GM12878 (cell line): ENCODE results near the gene LSM3. TPM values are rescaled to one million over a fixed set of nuclear protein-coding genes. Genes with fewer than 3 reads are reported as not detected.

ENCODE experiments used
- ATAC-seq: fragments of 200-7000 bp; cut with Tn5 transposase; 3 replicates; pipeline ENCODE4 v1.9.1; 2020; ENCODE audit warnings: mild to moderate bottlenecking, moderate library complexity
- BruUV-seq: library from RNA; stranded (reverse); fragments of 400-500 nt; replicated peaks from 2 replicates; lab custom pipeline; 2021; lab: Mats Ljungman, UMichigan
- CTCF ChIA-PET: fragments of 300-600 bp; sonication (Branson Sonifier 250); formaldehyde crosslinking; extraction: SDS; loops from one replicate; lab custom pipeline; 2021; ENCODE audit warnings: inconsistent platforms; lab: Yijun Ruan, JAX
- POLR2A ChIA-PET: fragments of 350-600 bp; formaldehyde crosslinking; extraction: SDS; loops from one replicate; lab custom pipeline; 2021; ENCODE audit warnings: inconsistent platforms; lab: Charles Lee
- RAD21 ChIA-PET: fragments of 300-600 bp; sonication (Branson Sonifier 250); formaldehyde crosslinking; loops from one replicate; lab custom pipeline; 2023; ENCODE audit warnings: antibody characterized with exemption; ENCODE audit not compliant: unreplicated experiment; lab: Charles Lee
- SMC1A ChIA-PET: fragments of 300-600 bp; sonication (Branson Sonifier 250); formaldehyde crosslinking; loops from one replicate; lab custom pipeline; 2023; ENCODE audit not compliant: unreplicated experiment, uncharacterized antibody; lab: Charles Lee
- DNase-seq: peaks from one replicate; pipeline ENCODE4 v3.0.0-alpha.2; 2011; ENCODE audit warnings: low read depth, low spot score
- FAIRE-seq: peaks from 3 replicates; lab custom pipeline; 2011; peaks lifted over from hg19 to GRCh38; lab: Jason Lieb, UNC
- H2AFZ ChIP-seq: 2 replicates; pipeline ENCODE4 v1.6.0; 2011; ENCODE audit warnings: low read depth, low read length, control low read depth; ENCODE audit not compliant: control insufficient read depth
- H3K27ac ChIP-seq: 2 replicates; pipeline ENCODE4 v1.5.1; 2011; ENCODE audit warnings: control low read depth; ENCODE audit not compliant: control insufficient read depth, insufficient read depth
- H3K27me3 ChIP-seq, 2 experiments: replicated peaks in 1 of 2; 2 replicates each; pipeline versions ENCODE4 v1.6.0 to v1.6.1; 2011; ENCODE audit warnings: low read length in 1 of 2; ENCODE audit not compliant: control insufficient read depth in 2 of 2, insufficient read depth in 2 of 2
- H3K36me3 ChIP-seq, 2 experiments: 2 replicates each; pipeline ENCODE4 v1.5.1; 2011; ENCODE audit warnings: low read length in 1 of 2; ENCODE audit not compliant: control insufficient read depth in 2 of 2, insufficient read depth in 2 of 2
- H3K4me1 ChIP-seq: 2 replicates; pipeline ENCODE4 v1.6.1; 2011; ENCODE audit warnings: mild to moderate bottlenecking, low read length, moderate library complexity, mixed read lengths; ENCODE audit not compliant: control insufficient read depth, insufficient read depth
- H3K4me2 ChIP-seq: 2 replicates; pipeline ENCODE4 v1.6.0; 2011; ENCODE audit warnings: control low read depth; ENCODE audit not compliant: control insufficient read depth, insufficient read depth
- H3K4me3 ChIP-seq: fragments of 200-600 bp; sonication (generic); 2 replicates; pipeline ENCODE4 v1.5.1; 2016
- H3K79me2 ChIP-seq: 2 replicates; pipeline ENCODE4 v1.6.0; 2011; ENCODE audit warnings: low read length; ENCODE audit not compliant: control insufficient read depth, insufficient read depth
- H3K9ac ChIP-seq: 2 replicates; pipeline ENCODE4 v1.8.0; 2011; ENCODE audit warnings: low read length, control low read depth, mixed read lengths; ENCODE audit not compliant: control insufficient read depth, insufficient read depth
- H3K9me3 ChIP-seq: replicated peaks from 3 replicates; pipeline ENCODE4 v1.5.1; 2011; ENCODE audit warnings: mild to moderate bottlenecking, low read length; ENCODE audit not compliant: control insufficient read depth, insufficient read depth
- H4K20me1 ChIP-seq: 2 replicates; pipeline ENCODE4 v1.6.0; 2011; ENCODE audit not compliant: control insufficient read depth, insufficient read depth
- BCL11A ChIP-seq: IDR thresholded peaks from 2 replicates; pipeline ENCODE4 v1.6.1; 2011; ENCODE audit warnings: low read depth, low read length
- BRCA1 ChIP-seq: IDR thresholded peaks from 2 replicates; pipeline ENCODE4 v1.6.1; 2011; ENCODE audit warnings: low read depth, low read length, improper control_type of control experiment
- CEBPB ChIP-seq, 2 experiments: fragments of 150-350 bp in 1 of 2; IDR thresholded peaks; 2 replicates each; pipeline ENCODE4 v1.6.1; 2012 to 2014; ENCODE audit warnings: low read depth in 2 of 2, low read length in 2 of 2, borderline replicate concordance in 1 of 2, inconsistent platforms in 1 of 2
- GATAD2B ChIP-seq: fragments of 450-650 bp; conservative IDR thresholded peaks from 2 replicates; pipeline ENCODE4 v1.6.1; 2017; ENCODE audit warnings: low read depth, mild to moderate bottlenecking, moderate library complexity
- HCFC1 ChIP-seq: fragments of 150-350 bp; IDR thresholded peaks from 2 replicates; pipeline ENCODE4 v1.6.1; 2014; ENCODE audit warnings: low read length
- HDAC6 ChIP-seq: fragments of 200-600 bp; sonication (generic); IDR thresholded peaks from one replicate; pipeline ENCODE4 v1.8.0; 2017; ENCODE audit warnings: antibody characterized with exemption; ENCODE audit not compliant: unreplicated experiment
- IRF4 ChIP-seq: IDR thresholded peaks from 2 replicates; pipeline ENCODE4 v1.6.1; 2011; ENCODE audit warnings: low read depth, low read length
- POU2F2 ChIP-seq: IDR thresholded peaks from 3 replicates; pipeline ENCODE4 v1.6.1; 2011; ENCODE audit warnings: low read depth, mild to moderate bottlenecking, low read length, borderline replicate concordance
- SP1 ChIP-seq: IDR thresholded peaks from one replicate; pipeline ENCODE4 v1.6.1; 2011; ENCODE audit warnings: low read depth, low read length
- SREBF2 ChIP-seq: IDR thresholded peaks from 2 replicates; pipeline ENCODE4 v1.6.1; 2012; ENCODE audit warnings: mild to moderate bottlenecking, low read length
- TBL1XR1 ChIP-seq: IDR thresholded peaks from 2 replicates; pipeline ENCODE4 v1.6.1; 2012; ENCODE audit warnings: low read depth, low read length, improper control_type of control experiment
- ZNF384 ChIP-seq: IDR thresholded peaks from 2 replicates; pipeline ENCODE4 v1.6.1; 2012; ENCODE audit warnings: low read depth, mild to moderate bottlenecking, low read length, improper control_type of control experiment, borderline replicate concordance
- ZSCAN29 ChIP-seq: fragments of 450-650 bp; IDR thresholded peaks from 2 replicates; pipeline ENCODE4 v1.6.1; 2017; ENCODE audit warnings: mild to moderate bottlenecking, moderate library complexity
- WGBS: methylation state at CpG from one replicate; pipeline ENCODE4 v1.1.6; 2016; ENCODE audit warnings: low lambda C conversion rate; ENCODE audit not compliant: insufficient replicate concordance, insufficient coverage; ENCODE audit errors: missing lambda C conversion rate; 5-methylcytosine and 5-hydroxymethylcytosine counted together
- in situ Hi-C: fragments of 300-500 bp; cut with MboI; formaldehyde crosslinking; loops from 9 replicates; pipeline ENCODE4 v1.14.3; 2018; ENCODE audit warnings: mixed read lengths
- intact Hi-C: fragments of 100-400 bp; cut with micrococcal nuclease; formaldehyde crosslinking; loops from one replicate; pipeline ENCODE4 v1.14.2; 2022; ENCODE audit not compliant: unreplicated experiment
- polyA plus RNA-seq, 11 experiments: library from polyadenylated mRNA; depleted of rRNA in 4 of 11; unstranded in 6 of 11; stranded (reverse) in 5 of 11; fragments of >200 nt; fragmentation: Nextera tagmentation in 4 of 11; fragmentation: Illumina TruSeq in 1 of 11; extraction: Ambion mirVana in 4 of 11; extraction: Trizol in 1 of 11; gene quantifications; 1 replicate in 1 of 11; 2 replicates in 10 of 11; pipeline versions ENCODE4 v1.2.1 to v1.2.3, GENCODE V29; 2011 to 2016; ENCODE audit warnings: inconsistent platforms in 2 of 11, missing spikeins in 2 of 11, low read depth in 1 of 11
- total RNA-seq, 4 experiments: library from RNA; depleted of rRNA in 3 of 4; stranded (reverse); fragments of >200 nt in 3 of 4; fragmentation: Illumina TruSeq in 1 of 4; extraction: Trizol in 1 of 4; gene quantifications; 2 replicates each; pipeline versions ENCODE4 v1.2.1 to v1.2.3, GENCODE V29; 2013 to 2021
- TF ChIP-seq, protein P1 (sequence below): fragments of 450-650 bp; IDR thresholded peaks from 2 replicates; pipeline ENCODE4 v1.6.1; 2017; ENCODE audit warnings: antibody characterized with exemption, mild to moderate bottlenecking, moderate library complexity

Gene LSM3
- total and polyA plus RNA-seq, 10 of the 15 experiments (the other 5 are each of a cell fraction or from before 2014, with no cell fraction given): 15.5 to 111 (median 29.1) TPM

DNA sequence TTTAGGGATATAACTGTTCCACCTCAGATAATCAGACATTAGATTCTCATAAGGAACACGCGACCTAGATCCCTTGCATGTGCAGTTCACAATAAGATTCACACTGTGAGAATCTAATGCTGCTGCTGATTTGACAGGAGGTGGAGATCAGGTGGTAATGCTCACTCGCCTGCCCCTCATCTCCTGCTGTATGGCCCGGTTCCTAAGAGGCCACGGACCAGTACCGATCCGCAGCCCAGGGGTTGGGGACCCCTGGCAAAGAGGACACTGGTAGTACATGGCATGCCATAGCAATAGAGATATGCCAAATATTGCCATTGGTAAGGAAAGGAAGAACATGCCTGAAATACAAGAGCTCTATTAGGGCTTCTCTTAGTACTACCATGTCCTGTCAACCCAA is 59.7 kb downstream of the LSM3 start:
- in situ Hi-C loops: no loop called here
- Histone ChIP-seq H3K4me2 (no peak overlapping the region), H3K27me3 (peaks cover 0 to 2% of the 10 kb centered on the region in 2 experiments; a peak in 1 of 4 replicates), H3K4me3 (no peak overlapping the region)
- no peak for FAIRE-seq
- ATAC-seq: no peak
- POLR2A ChIA-PET: no interaction called here
- TF ChIP-seq IRF4: no peak
- no peak for TF ChIP-seq SREBF2
- no peak for TF ChIP-seq CEBPB (IDR thresholded peaks at IDR 0.05; ENCODE audit: borderline replicate concordance in 1 of 2, low read depth in 2 of 2, low read length in 2 of 2)
- TF ChIP-seq BCL11A: no peak
- TF ChIP-seq, all 136 proteins: peak for 0
- H3K4me1 ChIP-seq: no peaks in the 10 kb centered on the region
- no peaks in the 10 kb centered on the region for H3K79me2 ChIP-seq
- H3K27ac ChIP-seq: no peak overlapping the region
- SMC1A ChIA-PET: no interaction called here
- H3K9me3 ChIP-seq: peaks cover 3% of the 10 kb centered on the region; the same call in 2 of the 3 replicates
- 56% methylated on average over 7 of the region's 7 CpGs for WGBS
- H4K20me1 ChIP-seq: no peaks in the 10 kb centered on the region
- no TSS peak for BruUV-seq
- H3K36me3 ChIP-seq: no peaks in the 10 kb centered on the region
- H3K9ac ChIP-seq: no peak overlapping the region
- CTCF ChIA-PET: interaction anchor here (1.3 to 1.5 kb wide), 2 partner anchors 35 to 39 kb away, joined by 3 read pairs; no protein-coding TSS in a partner anchor
- no peak overlapping the region for H2AFZ ChIP-seq
- no peak for DNase-seq
- intact Hi-C loops: no loop called here
- RAD21 ChIA-PET: no interaction called here

DNA sequence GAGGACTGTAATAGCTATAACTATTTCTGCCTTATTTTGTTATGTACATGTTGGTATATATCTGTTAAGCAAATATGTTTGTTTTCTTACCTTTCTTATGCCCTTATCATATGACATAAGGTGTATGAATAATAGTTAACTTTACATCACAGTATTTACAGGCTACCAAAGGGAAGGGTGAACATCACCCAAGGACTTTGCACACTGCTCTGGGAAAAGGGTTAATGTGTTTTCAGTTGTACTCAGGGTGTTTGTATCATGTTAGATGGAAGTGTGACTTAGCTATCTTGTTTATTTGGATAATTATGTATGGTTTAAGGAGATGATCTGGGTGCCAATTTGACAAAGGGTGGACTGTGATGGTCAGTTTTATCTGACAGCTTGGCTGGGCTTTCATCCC is 60.3 kb downstream of the LSM3 start:
- RAD21 ChIA-PET: no interaction called here
- FAIRE-seq (no peak), ATAC-seq (no peak), DNase-seq (no peak)
- in situ Hi-C loops: no loop called here
- SMC1A ChIA-PET: no interaction called here
- no peak overlapping the region for H3K9ac ChIP-seq
- no peak overlapping the region for H3K4me2 ChIP-seq
- no peaks in the 10 kb centered on the region for H4K20me1 ChIP-seq
- CTCF ChIA-PET: interaction anchor here (1.3 to 1.5 kb wide), 2 partner anchors 35 to 38 kb away, joined by 3 read pairs; no protein-coding TSS in a partner anchor
- H3K9me3 ChIP-seq: no peaks in the 10 kb centered on the region; the same call in 2 of the 3 replicates
- H3K27me3 ChIP-seq: peaks cover 0 to 2% of the 10 kb centered on the region in 2 experiments; a peak in 1 of 4 replicates
- H2AFZ ChIP-seq: no peak overlapping the region
- POLR2A ChIA-PET: no interaction called here
- H3K4me3 ChIP-seq: no peak overlapping the region
- H3K4me1 ChIP-seq: no peaks in the 10 kb centered on the region
- no TSS peak for BruUV-seq
- intact Hi-C loops: no loop called here
- no peak overlapping the region for H3K27ac ChIP-seq
- H3K36me3 ChIP-seq: no peaks in the 10 kb centered on the region
- no peaks in the 10 kb centered on the region for H3K79me2 ChIP-seq
- no peak for TF ChIP-seq ZNF384
- no peak for TF ChIP-seq GATAD2B
- no peak for TF ChIP-seq POU2F2
- no peak for TF ChIP-seq CEBPB (IDR thresholded peaks at IDR 0.05; ENCODE audit: borderline replicate concordance in 1 of 2, low read depth in 2 of 2, low read length in 2 of 2)
- no peak for TF ChIP-seq TBL1XR1
- no peak for TF ChIP-seq HCFC1
- no peak for TF ChIP-seq BRCA1
- TF ChIP-seq ZSCAN29: no peak
- TF ChIP-seq HDAC6: no peak
- TF ChIP-seq, protein P1, sequence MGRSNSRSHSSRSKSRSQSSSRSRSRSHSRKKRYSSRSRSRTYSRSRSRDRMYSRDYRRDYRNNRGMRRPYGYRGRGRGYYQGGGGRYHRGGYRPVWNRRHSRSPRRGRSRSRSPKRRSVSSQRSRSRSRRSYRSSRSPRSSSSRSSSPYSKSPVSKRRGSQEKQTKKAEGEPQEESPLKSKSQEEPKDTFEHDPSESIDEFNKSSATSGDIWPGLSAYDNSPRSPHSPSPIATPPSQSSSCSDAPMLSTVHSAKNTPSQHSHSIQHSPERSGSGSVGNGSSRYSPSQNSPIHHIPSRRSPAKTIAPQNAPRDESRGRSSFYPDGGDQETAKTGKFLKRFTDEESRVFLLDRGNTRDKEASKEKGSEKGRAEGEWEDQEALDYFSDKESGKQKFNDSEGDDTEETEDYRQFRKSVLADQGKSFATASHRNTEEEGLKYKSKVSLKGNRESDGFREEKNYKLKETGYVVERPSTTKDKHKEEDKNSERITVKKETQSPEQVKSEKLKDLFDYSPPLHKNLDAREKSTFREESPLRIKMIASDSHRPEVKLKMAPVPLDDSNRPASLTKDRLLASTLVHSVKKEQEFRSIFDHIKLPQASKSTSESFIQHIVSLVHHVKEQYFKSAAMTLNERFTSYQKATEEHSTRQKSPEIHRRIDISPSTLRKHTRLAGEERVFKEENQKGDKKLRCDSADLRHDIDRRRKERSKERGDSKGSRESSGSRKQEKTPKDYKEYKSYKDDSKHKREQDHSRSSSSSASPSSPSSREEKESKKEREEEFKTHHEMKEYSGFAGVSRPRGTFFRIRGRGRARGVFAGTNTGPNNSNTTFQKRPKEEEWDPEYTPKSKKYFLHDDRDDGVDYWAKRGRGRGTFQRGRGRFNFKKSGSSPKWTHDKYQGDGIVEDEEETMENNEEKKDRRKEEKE: no peak
- no peak for TF ChIP-seq SP1
